Endodermal cell (in vitro differentiated cells): ENCODE measurements around the gene CELF1. TPM values are rescaled to one million over a fixed set of nuclear protein-coding genes. Genes with fewer than 3 reads are reported as not detected.

Experiments
- DNase-seq: peaks from one replicate; pipeline ENCODE4 v3.0.0-alpha.2; 2017
- H3K27ac ChIP-seq: 2 replicates; pipeline ENCODE4 v1.5.1; 2013; ENCODE audit warnings: mild to moderate bottlenecking, low read depth, low read length, moderate library complexity
- H3K27me3 ChIP-seq: 2 replicates; pipeline ENCODE4 v1.6.1; 2013; ENCODE audit warnings: mild to moderate bottlenecking, low read length, moderate library complexity; ENCODE audit not compliant: insufficient read depth, control insufficient read depth, poor library complexity, severe bottlenecking
- H3K36me3 ChIP-seq: 2 replicates; pipeline ENCODE4 v1.7.0; 2013; ENCODE audit warnings: mild to moderate bottlenecking, low read length, moderate library complexity; ENCODE audit not compliant: control insufficient read depth, insufficient read depth
- H3K4me1 ChIP-seq: one replicate; pipeline ENCODE4 v1.7.0; 2013; ENCODE audit warnings: low read length; ENCODE audit not compliant: control insufficient read depth, insufficient read depth
- H3K4me3 ChIP-seq: 2 replicates; pipeline ENCODE4 v1.5.1; 2013; ENCODE audit warnings: mild to moderate bottlenecking, low read length, moderate library complexity
- H3K9ac ChIP-seq: 2 replicates; pipeline ENCODE4 v1.6.1; 2013; ENCODE audit warnings: mild to moderate bottlenecking, low read length, moderate library complexity; ENCODE audit not compliant: poor library complexity, severe bottlenecking; ENCODE audit errors: extremely low read depth
- H3K9me3 ChIP-seq: 2 replicates; pipeline ENCODE4 v1.6.1; 2013; ENCODE audit warnings: mild to moderate bottlenecking, low read length, moderate library complexity; ENCODE audit not compliant: control insufficient read depth
- H3K27ac Mint-ChIP-seq: 2 replicates; pipeline ENCODE4 v1.8.0; 2020; ENCODE audit warnings: mixed read lengths
- H3K27me3 Mint-ChIP-seq: 2 replicates; pipeline ENCODE4 v1.8.0; 2021; ENCODE audit warnings: mild to moderate bottlenecking, mixed read lengths; ENCODE audit not compliant: insufficient read depth
- H3K36me3 Mint-ChIP-seq: 2 replicates; pipeline ENCODE4 v1.8.0; 2020; ENCODE audit warnings: low read depth, mixed read lengths
- H3K4me1 Mint-ChIP-seq: 2 replicates; pipeline ENCODE4 v1.8.0; 2020; ENCODE audit warnings: mixed read lengths
- H3K4me3 Mint-ChIP-seq: 2 replicates; pipeline ENCODE4 v1.8.0; 2020; ENCODE audit warnings: mild to moderate bottlenecking, moderate library complexity, mixed read lengths
- H3K9me3 Mint-ChIP-seq: 2 replicates; pipeline ENCODE4 v1.8.0; 2020; ENCODE audit warnings: mild to moderate bottlenecking, mixed read lengths
- CTCF ChIP-seq: fragments of 200-600 bp; sonication (generic); conservative IDR thresholded peaks from 2 replicates; pipeline ENCODE4 v1.5.0; 2021; ENCODE audit warnings: antibody characterized with exemption, mild to moderate bottlenecking
- WGBS, 2 experiments: methylation state at CpG; one replicate each; pipeline versions ENCODE4 v1.1.5 to v1.1.7; 2013; ENCODE audit warnings: missing lambda C conversion rate in 2 of 2, mixed read lengths in 1 of 2; ENCODE audit not compliant: insufficient coverage in 1 of 2, insufficient read length in 1 of 2; 5-methylcytosine and 5-hydroxymethylcytosine counted together
- total RNA-seq, 2 donors: library from RNA; stranded (reverse); fragmentation: NEBNext Ultra II Directional in 1 of 2; extraction: Animal tissue kit (Norgen Biotek cat#: 25700) in 1 of 2; gene quantifications; 2 replicates in 1 of 2; 3 replicates in 1 of 2; pipeline ENCODE4 v1.2.1, GENCODE V29; 2021

Gene CELF1
- total RNA-seq, 2 donors from 2014 or later: 202 to 205 TPM

- Mint-ChIP-seq H3K27ac (no peak overlapping the region), H3K4me3 (no peak overlapping the region), H3K4me1 (no peaks in the 10 kb centered on the region), H3K9me3 (peaks cover 3% of the 10 kb centered on the region), H3K27me3 (no peaks in the 10 kb centered on the region), H3K36me3 (peaks cover 2% of the 10 kb centered on the region)
- Histone ChIP-seq H3K27ac (no peak overlapping the region), H3K36me3 (no peaks in the 10 kb centered on the region), H3K9ac (no peak overlapping the region), H3K4me3 (no peak overlapping the region), H3K9me3 (no peaks in the 10 kb centered on the region), H3K27me3 (no peaks in the 10 kb centered on the region), H3K4me1 (no peaks in the 10 kb centered on the region)
- no peak for DNase-seq
- no peak for TF ChIP-seq CTCF
- 50 to 68% methylated on average over 2 of the region's 2 CpGs for WGBS, 2 experiments
Observed at GRCh38 chr11:47440054-47440476, 112.9 kb downstream of the CELF1 start.

- no peak overlapping the region for H3K27ac ChIP-seq
- H3K36me3 ChIP-seq: no peaks in the 10 kb centered on the region
- Mint-ChIP-seq H3K9me3 (peaks cover 3% of the 10 kb centered on the region), H3K36me3 (peaks cover 2% of the 10 kb centered on the region), H3K4me3 (no peak overlapping the region), H3K27ac (no peak overlapping the region), H3K27me3 (no peaks in the 10 kb centered on the region), H3K4me1 (no peaks in the 10 kb centered on the region)
- no peak for DNase-seq
- no peak for TF ChIP-seq CTCF
- 91 to 92% methylated on average over 18 of the region's 18 CpGs for WGBS, 2 experiments
- H3K4me3 ChIP-seq: no peak overlapping the region
- no peaks in the 10 kb centered on the region for H3K9me3 ChIP-seq
- H3K27me3 ChIP-seq: no peaks in the 10 kb centered on the region
- no peak overlapping the region for H3K9ac ChIP-seq
- H3K4me1 ChIP-seq: no peaks in the 10 kb centered on the region
Observed at GRCh38 chr11:47438721-47439120, 114.2 kb downstream of the CELF1 start.

- WGBS, 2 experiments: 87 to 94% methylated on average over 10 to 16 of the region's 16 CpGs
- no peak overlapping the region for H3K27ac Mint-ChIP-seq
- peaks cover 3% of the 10 kb centered on the region for H3K9me3 Mint-ChIP-seq
- Histone ChIP-seq H3K4me1 (no peaks in the 10 kb centered on the region), H3K36me3 (no peaks in the 10 kb centered on the region), H3K9me3 (no peaks in the 10 kb centered on the region), H3K9ac (no peak overlapping the region), H3K27me3 (no peaks in the 10 kb centered on the region), H3K27ac (no peak overlapping the region), H3K4me3 (no peak overlapping the region)
- no peaks in the 10 kb centered on the region for H3K4me1 Mint-ChIP-seq
- H3K4me3 Mint-ChIP-seq: no peak overlapping the region
- H3K27me3 Mint-ChIP-seq: no peaks in the 10 kb centered on the region
- peaks cover 2% of the 10 kb centered on the region for H3K36me3 Mint-ChIP-seq
- no peak for DNase-seq
- TF ChIP-seq CTCF: no peak
Observed at GRCh38 chr11:47437746-47438418, 115.0 kb downstream of the CELF1 start.
